GM18498 (cell line): ENCODE results near the gene INPP5K.
"Not testable (repeated sequence)": the region's sequence is repeated elsewhere in the genome, so short reads cannot be mapped to it uniquely, and the experiment has no call there.

Experiments
- ATAC-seq: cut with Tn5 transposase; IDR thresholded peaks from one replicate; pipeline ENCODE4 v1.9.1; 2021; ENCODE audit warnings: mild to moderate bottlenecking, moderate library complexity; ENCODE audit not compliant: unreplicated experiment

Gene INPP5K

GRCh38 chr17:1508709-1509108, 7.7 kb downstream of the INPP5K start:
- ATAC-seq = not testable (repeated sequence)

GRCh38 chr17:1506649-1507267, 9.7 kb downstream of the INPP5K start:
- no peak for ATAC-seq

GRCh38 chr17:1505586-1505985, 10.8 kb downstream of the INPP5K start:
- no peak for ATAC-seq

GRCh38 chr17:1504866-1505265, 11.5 kb downstream of the INPP5K start:
- ATAC-seq = no peak

- no peak for ATAC-seq
Measured at GRCh38 chr17:1503699-1504098, 12.7 kb downstream of the INPP5K start.

- ATAC-seq = no peak
Measured at GRCh38 chr17:1498869-1499268, 17.5 kb downstream of the INPP5K start.

- ATAC-seq = no peak
Measured at GRCh38 chr17:1498233-1498632, 18.2 kb downstream of the INPP5K start.

GRCh38 chr17:1497831-1498230, 18.6 kb downstream of the INPP5K start:
- no peak for ATAC-seq

GRCh38 chr17:1496869-1497268, 19.5 kb downstream of the INPP5K start:
- no peak for ATAC-seq

- ATAC-seq = no peak
Measured at GRCh38 chr17:1495265-1495989, 21.0 kb downstream of the INPP5K start.

GRCh38 chr17:1494736-1495253, 21.6 kb downstream of the INPP5K start:
- no peak for ATAC-seq

- ATAC-seq = no peak
Measured at GRCh38 chr17:1494203-1494602, 22.2 kb downstream of the INPP5K start.

GRCh38 chr17:1493291-1493980, 23.0 kb downstream of the INPP5K start:
- ATAC-seq = no peak

GRCh38 chr17:1492249-1493206, 23.9 kb downstream of the INPP5K start, which contains the start of gene MYO1C:
Gene MYO1C (minus strand): TSS chr17:1492686. CDS start chr17:1492487, 199 bp downstream.
- no peak for ATAC-seq

- peak; percentile 51 for ATAC-seq
Measured at GRCh38 chr17:1491443-1492248, 24.8 kb downstream of the INPP5K start.

GRCh38 chr17:1490643-1491442, 25.6 kb downstream of the INPP5K start:
- peak; percentile 60 for ATAC-seq

GRCh38 chr17:1488826-1489270, 27.6 kb downstream of the INPP5K start:
- ATAC-seq = no peak

GRCh38 chr17:1487939-1488825, 28.2 kb downstream of the INPP5K start:
- no peak for ATAC-seq
